GM18517 (cell line): ENCODE measurements around the gene MED13.
"Not testable (repeated sequence)": the region's sequence is repeated elsewhere in the genome, so short reads cannot be mapped to it uniquely, and the experiment has no call there.

Source experiments
- ATAC-seq: cut with Tn5 transposase; IDR thresholded peaks from one replicate; pipeline ENCODE4 v1.9.1; 2021; ENCODE audit warnings: mild to moderate bottlenecking, moderate library complexity; ENCODE audit not compliant: unreplicated experiment

MED13 gene

GRCh38 chr17:62001105-62001504 lies 64.0 kb downstream of the MED13 start:
- no peak for ATAC-seq

GRCh38 chr17:62000186-62000585 lies 64.9 kb downstream of the MED13 start:
- no peak for ATAC-seq

DNA sequence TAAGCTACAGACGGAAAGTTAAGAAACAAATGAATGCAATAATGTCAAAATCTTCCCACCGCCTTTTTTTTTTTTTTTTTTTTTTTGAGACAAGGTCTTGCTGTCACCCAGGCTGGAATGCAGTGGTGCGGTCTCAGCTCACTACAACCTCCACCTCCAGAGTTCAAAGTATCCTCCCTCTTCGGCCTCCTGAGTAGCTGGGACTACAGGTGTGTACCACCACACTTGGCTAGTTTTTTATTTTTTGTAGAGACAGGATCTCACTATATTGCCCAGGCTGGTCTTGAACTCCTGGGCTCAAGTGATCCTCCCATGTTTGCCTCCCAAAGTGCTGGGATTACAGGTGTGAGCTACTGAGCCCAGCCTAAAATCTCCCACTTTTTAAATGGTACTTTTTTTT lies 66.5 kb downstream of the MED13 start:
- ATAC-seq, result not testable (repeated sequence)

DNA sequence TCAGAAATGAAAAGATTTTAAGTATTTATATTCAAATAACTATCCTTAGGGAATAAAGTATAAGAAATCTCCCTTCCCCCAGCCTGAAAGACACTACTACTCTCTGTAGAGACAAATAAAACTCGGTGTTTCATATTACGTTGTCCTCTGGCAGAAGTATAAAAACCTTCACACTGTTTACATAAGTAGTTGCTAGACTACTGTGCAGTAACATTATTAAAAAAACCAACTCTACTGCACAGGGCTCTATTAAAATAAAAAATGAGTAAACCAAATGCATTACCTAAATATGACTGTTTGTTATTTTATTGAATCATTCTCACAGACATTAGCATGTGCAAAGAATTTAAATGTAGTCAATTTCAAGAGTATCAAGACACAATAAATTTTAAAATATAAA lies 67.4 kb downstream of the MED13 start:
- no peak for ATAC-seq

- no peak for ATAC-seq
Measured at GRCh38 chr17:61996916-61997605, 68.0 kb downstream of the MED13 start.

- no peak for ATAC-seq
Measured at GRCh38 chr17:61989509-61989908, 75.6 kb downstream of the MED13 start.

DNA sequence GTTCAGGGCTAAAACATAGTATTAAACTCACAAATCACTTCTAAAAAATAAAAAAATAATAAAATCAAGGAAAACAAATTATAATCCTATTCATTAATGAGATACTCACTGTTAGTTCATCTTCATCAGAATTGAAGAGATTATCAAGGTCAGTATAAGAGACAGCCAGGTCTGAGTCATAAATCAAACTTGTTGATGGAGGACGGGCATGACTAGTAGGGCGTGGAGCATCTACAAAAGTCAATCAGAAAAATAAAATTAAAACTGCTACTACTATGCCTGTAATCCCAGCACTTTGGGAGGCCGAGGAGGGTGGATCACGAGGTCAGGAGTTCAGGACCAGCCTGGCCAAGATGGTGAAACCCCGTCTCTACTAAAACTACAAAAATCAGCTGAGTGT lies 78.2 kb downstream of the MED13 start:
- no peak for ATAC-seq

DNA sequence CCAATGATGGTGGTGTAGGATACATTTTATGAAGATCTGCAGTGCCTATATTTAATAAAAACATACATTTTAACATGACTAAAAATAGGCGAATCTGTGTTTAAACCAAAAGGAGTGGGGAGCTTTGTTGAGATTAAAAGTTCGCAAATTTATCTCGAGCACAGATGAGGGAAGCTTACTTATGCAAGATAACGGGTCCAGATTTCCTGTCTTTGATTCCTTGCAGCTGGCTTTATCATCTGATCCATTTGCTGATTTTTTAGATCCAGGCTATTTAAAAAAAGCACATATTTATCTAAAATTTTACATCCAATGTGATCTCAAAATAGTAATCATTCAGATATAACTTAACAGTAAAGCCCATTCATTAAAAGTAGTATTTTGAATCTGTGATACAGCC lies 80.3 kb downstream of the MED13 start:
- no peak for ATAC-seq

GRCh38 chr17:61981323-61981722 lies 83.8 kb downstream of the MED13 start:
- ATAC-seq, result no peak

GRCh38 chr17:61980535-61980934 lies 84.5 kb downstream of the MED13 start:
- no peak for ATAC-seq

DNA sequence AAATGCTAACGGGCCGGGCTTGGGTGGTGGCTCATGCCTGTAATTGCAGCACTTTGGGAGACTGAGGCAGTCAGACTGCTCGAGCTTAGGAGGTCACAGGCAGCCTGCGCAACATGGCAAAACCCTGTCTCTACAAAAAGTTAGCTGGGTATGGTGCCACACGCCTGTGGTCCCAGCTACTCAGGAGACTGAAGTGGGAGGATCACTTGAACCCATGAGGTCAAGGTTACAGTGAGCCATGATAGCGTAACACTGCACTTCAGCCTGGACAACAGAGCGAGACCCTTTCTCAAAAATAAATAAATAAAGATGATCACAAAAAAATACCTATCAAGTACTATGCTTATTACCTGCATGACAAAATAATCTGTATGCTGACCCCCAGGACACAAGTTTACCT lies 91.0 kb downstream of the MED13 start:
- no peak for ATAC-seq

DNA sequence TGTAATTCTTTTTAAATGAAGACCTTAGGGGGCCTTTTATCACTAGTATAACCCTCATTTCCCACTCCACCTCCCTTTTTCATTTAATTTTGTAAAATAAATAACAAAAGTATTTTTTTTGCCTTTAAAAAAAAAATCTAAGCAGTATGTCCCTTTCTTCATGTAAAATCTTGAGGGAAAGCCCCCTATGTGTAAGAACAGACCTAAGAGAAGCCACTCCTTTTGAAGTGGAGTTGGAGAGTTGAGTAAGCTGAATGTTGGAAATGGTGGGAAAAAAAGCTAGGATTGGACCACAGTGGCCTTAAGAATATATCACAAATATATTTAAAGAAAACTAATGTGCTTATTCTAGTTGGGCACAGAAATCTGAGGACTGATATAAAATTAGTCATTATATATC lies 92.8 kb downstream of the MED13 start:
- ATAC-seq, result no peak

GRCh38 chr17:61970030-61970429 lies 95.0 kb downstream of the MED13 start:
- ATAC-seq, result no peak

- ATAC-seq, result no peak
Measured at GRCh38 chr17:61968757-61969156, 96.3 kb downstream of the MED13 start.

GRCh38 chr17:61967729-61968128 lies 97.3 kb downstream of the MED13 start:
- no peak for ATAC-seq

- no peak for ATAC-seq
Measured at GRCh38 chr17:61966191-61966590, 98.9 kb downstream of the MED13 start.

DNA sequence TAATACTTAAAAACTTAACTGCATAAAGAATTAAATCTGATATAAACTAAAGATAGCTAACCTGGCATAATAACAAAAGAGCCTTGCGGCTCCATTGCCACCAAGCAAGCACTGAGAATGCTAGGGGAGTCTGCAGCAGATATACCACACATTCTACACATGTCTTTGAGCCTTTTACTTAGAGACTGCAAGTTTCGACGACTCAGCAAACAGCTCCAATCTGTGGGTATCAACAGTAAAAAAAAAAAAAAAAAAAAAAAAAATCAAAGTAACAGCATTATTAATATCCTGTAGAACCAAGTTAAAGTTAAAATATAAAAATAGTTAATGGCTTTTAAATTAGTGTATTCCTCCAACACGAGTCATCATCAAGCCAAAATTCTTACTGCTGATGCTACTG lies 109.5 kb downstream of the MED13 start:
- ATAC-seq, result no peak

GRCh38 chr17:61947367-61948078 lies 117.6 kb downstream of the MED13 start:
- no peak for ATAC-seq

GRCh38 chr17:61946359-61946758 lies 118.7 kb downstream of the MED13 start:
- no peak for ATAC-seq

DNA sequence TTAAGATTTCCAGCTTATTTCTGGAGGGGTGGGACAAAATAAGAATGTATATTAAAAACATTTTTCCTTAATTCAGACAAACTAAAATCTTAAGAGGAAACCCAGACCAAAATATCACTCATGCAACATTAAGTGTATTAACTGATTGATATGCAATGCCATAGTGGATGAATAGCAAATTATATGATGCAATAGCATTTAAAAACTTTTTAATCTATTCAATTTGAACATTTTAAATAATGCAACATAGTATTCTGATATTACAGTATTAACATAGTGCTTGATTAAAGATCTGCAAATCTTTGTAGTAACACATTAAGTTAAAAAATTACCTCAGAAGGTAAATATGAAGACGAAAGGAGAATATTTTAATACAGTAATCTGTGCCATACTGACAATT lies 122.0 kb downstream of the MED13 start:
- ATAC-seq, result no peak

- ATAC-seq, result no peak
Measured at GRCh38 chr17:61942085-61942484, 123.0 kb downstream of the MED13 start.

DNA sequence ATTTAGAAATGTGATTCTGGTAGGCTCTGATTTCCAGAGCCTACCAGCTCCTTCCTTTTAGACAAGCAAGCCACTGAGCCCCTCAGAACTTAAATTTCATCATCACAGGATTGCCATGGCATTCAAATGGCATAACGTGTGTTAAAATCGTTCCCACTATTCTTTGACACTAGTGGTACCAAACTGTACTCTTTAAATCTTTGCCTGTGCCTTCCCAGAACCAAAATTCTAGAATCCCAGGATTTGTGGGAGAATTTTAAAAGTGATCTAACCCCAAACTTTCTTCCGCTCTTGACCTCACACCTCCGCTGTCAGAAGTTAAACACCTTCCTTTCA lies 137.0 kb downstream of the MED13 start:
- peak; percentile 15 for ATAC-seq
